Progenitor cell of endocrine pancreas (in vitro differentiated cells): ENCODE data around the gene SPOCK2. TPM values are rescaled to one million over a fixed set of nuclear protein-coding genes. Genes with fewer than 3 reads are reported as not detected.

Source experiments
- DNase-seq: peaks from one replicate; pipeline ENCODE4 v3.0.0; 2021; ENCODE audit warnings: low spot score; ENCODE audit not compliant: unreplicated experiment
- H3K27ac Mint-ChIP-seq: 2 replicates; pipeline ENCODE4 v1.8.0; 2021; ENCODE audit warnings: mild to moderate bottlenecking, moderate library complexity, mixed read lengths
- H3K27me3 Mint-ChIP-seq: 2 replicates; pipeline ENCODE4 v1.8.0; 2021; ENCODE audit warnings: mixed read lengths
- H3K36me3 Mint-ChIP-seq: 2 replicates; pipeline ENCODE4 v1.8.0; 2022; ENCODE audit warnings: mixed read lengths; ENCODE audit not compliant: insufficient read depth
- H3K4me1 Mint-ChIP-seq: 2 replicates; pipeline ENCODE4 v1.8.0; 2021; ENCODE audit warnings: low read depth, mixed read lengths
- H3K4me3 Mint-ChIP-seq: 2 replicates; pipeline ENCODE4 v1.8.0; 2021; ENCODE audit warnings: low read depth, mild to moderate bottlenecking, moderate library complexity, mixed read lengths
- H3K9me3 Mint-ChIP-seq: 2 replicates; pipeline ENCODE4 v1.8.0; 2021; ENCODE audit warnings: low read depth, mixed read lengths
- total RNA-seq: library from RNA; stranded (reverse); gene quantifications from 2 replicates; pipeline ENCODE4 v1.2.1, GENCODE V29; 2021
- TF ChIP-seq, protein P1 (sequence below): fragments of 200-600 bp; sonication (generic); IDR thresholded peaks from one replicate; pipeline ENCODE4 v1.5.0; 2021; ENCODE audit warnings: antibody characterized with exemption, mild to moderate bottlenecking; ENCODE audit not compliant: unreplicated experiment

Gene SPOCK2
- total RNA-seq, 1 donor from 2014 or later = 47.7 TPM

DNA sequence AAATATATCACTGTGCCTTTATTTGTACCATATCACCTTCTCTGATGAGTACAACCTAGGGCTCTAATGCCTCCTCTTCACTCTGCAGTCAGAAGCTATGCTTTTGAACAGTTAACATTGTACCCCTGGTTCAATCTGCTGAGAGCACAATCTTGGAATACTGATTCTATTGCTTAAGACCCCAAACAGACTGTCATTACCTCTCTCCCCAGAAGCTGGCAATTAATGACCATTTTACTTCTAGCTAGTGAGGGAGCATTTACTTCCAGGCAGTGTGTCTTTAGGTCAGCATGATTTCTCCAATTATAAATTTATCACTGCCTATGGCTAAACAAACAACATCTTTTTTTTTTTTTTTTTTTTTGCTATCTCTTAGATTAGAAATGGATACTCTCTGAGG, 36.0 kb upstream of the SPOCK2 start:
- TF ChIP-seq, protein P1, sequence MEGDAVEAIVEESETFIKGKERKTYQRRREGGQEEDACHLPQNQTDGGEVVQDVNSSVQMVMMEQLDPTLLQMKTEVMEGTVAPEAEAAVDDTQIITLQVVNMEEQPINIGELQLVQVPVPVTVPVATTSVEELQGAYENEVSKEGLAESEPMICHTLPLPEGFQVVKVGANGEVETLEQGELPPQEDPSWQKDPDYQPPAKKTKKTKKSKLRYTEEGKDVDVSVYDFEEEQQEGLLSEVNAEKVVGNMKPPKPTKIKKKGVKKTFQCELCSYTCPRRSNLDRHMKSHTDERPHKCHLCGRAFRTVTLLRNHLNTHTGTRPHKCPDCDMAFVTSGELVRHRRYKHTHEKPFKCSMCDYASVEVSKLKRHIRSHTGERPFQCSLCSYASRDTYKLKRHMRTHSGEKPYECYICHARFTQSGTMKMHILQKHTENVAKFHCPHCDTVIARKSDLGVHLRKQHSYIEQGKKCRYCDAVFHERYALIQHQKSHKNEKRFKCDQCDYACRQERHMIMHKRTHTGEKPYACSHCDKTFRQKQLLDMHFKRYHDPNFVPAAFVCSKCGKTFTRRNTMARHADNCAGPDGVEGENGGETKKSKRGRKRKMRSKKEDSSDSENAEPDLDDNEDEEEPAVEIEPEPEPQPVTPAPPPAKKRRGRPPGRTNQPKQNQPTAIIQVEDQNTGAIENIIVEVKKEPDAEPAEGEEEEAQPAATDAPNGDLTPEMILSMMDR = no peak
- DNase-seq = no peak
- peaks cover 8% of the 10 kb centered on the region for H3K4me1 Mint-ChIP-seq
- H3K9me3 Mint-ChIP-seq = no peaks in the 10 kb centered on the region
- H3K27me3 Mint-ChIP-seq = no peaks in the 10 kb centered on the region
- H3K4me3 Mint-ChIP-seq = no peak overlapping the region
- H3K27ac Mint-ChIP-seq = no peak overlapping the region
- H3K36me3 Mint-ChIP-seq = peaks cover 16% of the 10 kb centered on the region

DNA sequence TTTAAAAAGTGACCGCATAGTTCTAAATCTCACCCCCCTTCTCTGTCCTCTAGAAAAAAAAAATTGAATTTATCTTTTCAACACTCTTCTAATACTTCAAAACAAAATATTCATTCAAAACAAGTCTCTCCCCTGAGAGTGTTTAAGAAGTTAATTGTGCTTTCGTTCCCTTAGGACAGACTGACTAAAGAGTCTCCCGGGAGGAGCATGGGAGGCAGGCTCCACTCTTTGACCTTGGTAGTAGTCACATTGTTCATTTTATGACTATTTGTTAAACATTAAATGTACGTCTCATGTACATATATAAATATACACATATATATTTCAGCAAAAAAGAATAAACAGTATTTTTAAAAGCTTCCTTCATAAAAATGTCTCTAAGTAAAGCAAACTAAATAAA, 35.3 kb upstream of the SPOCK2 start:
- H3K4me1 Mint-ChIP-seq = peaks cover 8% of the 10 kb centered on the region
- H3K36me3 Mint-ChIP-seq = peaks cover 16% of the 10 kb centered on the region
- no peak overlapping the region for H3K4me3 Mint-ChIP-seq
- H3K9me3 Mint-ChIP-seq = no peaks in the 10 kb centered on the region
- TF ChIP-seq, protein P1 = no peak
- no peaks in the 10 kb centered on the region for H3K27me3 Mint-ChIP-seq
- DNase-seq = no peak
- no peak overlapping the region for H3K27ac Mint-ChIP-seq

DNA sequence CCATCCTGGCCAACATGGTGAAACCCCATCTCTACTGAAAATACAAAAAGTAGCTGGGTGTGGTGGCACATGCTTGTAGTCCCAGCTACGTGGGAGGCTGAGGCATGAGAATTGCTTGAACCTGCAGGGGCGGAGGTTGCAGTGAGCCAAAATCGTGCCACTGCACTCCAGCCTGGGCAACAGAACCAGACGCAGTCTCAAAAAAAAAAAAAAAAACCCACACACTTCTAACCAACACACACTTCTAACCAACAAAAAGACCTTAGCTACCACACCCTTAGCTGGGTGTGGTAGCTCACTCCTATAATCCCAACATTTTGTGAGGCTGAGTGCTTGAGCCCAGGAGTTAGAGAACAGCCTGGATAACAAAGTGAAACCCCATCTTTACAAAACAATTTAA, 33.9 kb upstream of the SPOCK2 start:
- TF ChIP-seq, protein P1 = no peak
- Mint-ChIP-seq H3K27ac (no peak overlapping the region), H3K9me3 (peaks cover 3% of the 10 kb centered on the region), H3K4me1 (peaks cover 8% of the 10 kb centered on the region), H3K27me3 (no peaks in the 10 kb centered on the region), H3K36me3 (peaks cover 20% of the 10 kb centered on the region), H3K4me3 (no peak overlapping the region)
- no peak for DNase-seq

DNA sequence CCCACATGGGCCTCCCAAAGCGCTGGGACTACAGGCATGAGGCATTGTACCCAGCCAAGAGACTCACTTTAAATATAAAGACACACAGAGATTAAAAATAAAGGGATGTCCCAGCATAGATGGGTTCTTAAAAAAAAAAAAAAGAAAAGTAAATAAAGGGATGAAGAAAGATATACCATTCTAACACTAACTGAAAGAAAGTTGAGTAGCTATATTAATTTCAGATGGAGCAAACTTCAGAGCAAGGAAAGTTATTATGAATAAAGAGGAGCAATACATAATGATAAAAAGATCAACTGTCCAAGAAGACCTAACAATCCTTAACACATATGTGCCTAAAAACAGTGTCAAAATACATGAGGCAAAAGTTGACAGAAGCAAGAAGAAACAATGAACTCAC, 33.0 kb upstream of the SPOCK2 start:
- H3K4me3 Mint-ChIP-seq = no peak overlapping the region
- no peak overlapping the region for H3K27ac Mint-ChIP-seq
- H3K4me1 Mint-ChIP-seq = peaks cover 8% of the 10 kb centered on the region
- TF ChIP-seq, protein P1 = no peak
- peaks cover 7% of the 10 kb centered on the region for H3K9me3 Mint-ChIP-seq
- no peaks in the 10 kb centered on the region for H3K27me3 Mint-ChIP-seq
- peaks cover 24% of the 10 kb centered on the region for H3K36me3 Mint-ChIP-seq
- DNase-seq = no peak

DNA sequence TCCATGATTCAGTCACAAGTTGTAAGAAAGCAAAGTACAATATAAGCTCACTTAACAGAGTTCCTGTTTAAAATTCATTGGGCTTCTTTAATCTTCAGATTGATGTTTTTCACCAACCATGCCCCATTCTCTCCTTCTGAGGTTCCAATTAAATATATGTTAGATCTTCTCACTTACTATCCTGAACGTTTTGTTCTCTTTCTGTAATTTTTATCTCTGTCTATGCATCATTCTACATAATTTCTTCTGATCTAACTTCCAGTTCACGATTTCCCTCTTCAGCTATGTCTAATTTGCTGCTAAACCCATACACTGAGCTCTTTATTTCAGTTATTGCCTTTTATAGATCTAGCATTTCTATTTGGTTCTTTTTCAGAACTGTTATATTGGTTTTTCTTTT, 28.0 kb upstream of the SPOCK2 start:
- no peak overlapping the region for H3K4me3 Mint-ChIP-seq
- H3K4me1 Mint-ChIP-seq = peaks cover 7% of the 10 kb centered on the region
- TF ChIP-seq, protein P1 = no peak
- DNase-seq = no peak
- H3K27ac Mint-ChIP-seq = no peak overlapping the region
- peaks cover 32% of the 10 kb centered on the region for H3K36me3 Mint-ChIP-seq
- H3K9me3 Mint-ChIP-seq = peaks cover 13% of the 10 kb centered on the region
- H3K27me3 Mint-ChIP-seq = no peaks in the 10 kb centered on the region
